ENCODE measurements around the gene SGCB.

The SGCB gene

DNA sequence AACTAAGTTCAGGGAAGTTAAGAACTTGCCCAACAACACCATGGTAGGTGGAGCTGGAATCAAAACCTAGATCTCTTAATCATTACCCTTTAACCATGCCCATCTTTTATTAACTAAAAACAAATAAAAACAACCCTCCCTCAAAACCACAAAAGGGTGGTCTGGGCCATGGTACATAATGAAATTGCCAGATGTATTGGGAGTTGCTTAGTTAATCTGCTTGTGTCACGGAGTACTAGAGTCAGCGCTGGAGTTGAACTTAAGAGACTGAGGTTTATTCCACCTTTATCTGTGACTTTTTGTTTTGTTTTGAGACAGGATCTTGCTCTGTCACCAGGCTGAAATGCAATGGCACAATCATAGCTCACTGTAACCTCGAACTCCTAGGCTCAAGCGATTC, 31.2 kb downstream of the SGCB start:
- no peaks in the 10 kb centered on the region for H3K36me3 ChIP-seq (replicated peaks; ENCODE audit: insufficient read depth, low read length)
- H3K4me3 ChIP-seq (ENCODE audit: low read length), result no peak overlapping the region
- no peak overlapping the region for H2AFZ ChIP-seq (ENCODE audit: low read length)
- H4K20me1 ChIP-seq (ENCODE audit: insufficient read depth, low read length), result no peaks in the 10 kb centered on the region
- H3K4me1 ChIP-seq (ENCODE audit: low read length), result no peaks in the 10 kb centered on the region
- H3F3A ChIP-seq (ENCODE audit: insufficient read depth, low read length), result no peaks in the 10 kb centered on the region
- H3K9me2 ChIP-seq (replicated peaks; ENCODE audit: insufficient read depth, low read length), result no peaks in the 10 kb centered on the region
- H3K9ac ChIP-seq (ENCODE audit: low read length), result no peak overlapping the region
- no peak overlapping the region for H3K4me2 ChIP-seq (ENCODE audit: low read depth, low read length)
- no peaks in the 10 kb centered on the region for H3K9me3 ChIP-seq (replicated peaks; ENCODE audit: insufficient read depth, low read length)
- no peak for DNase-seq
- H3K27me3 ChIP-seq (replicated peaks; ENCODE audit: insufficient read depth, low read length), result no peaks in the 10 kb centered on the region
- no peaks in the 10 kb centered on the region for H3K79me2 ChIP-seq (ENCODE audit: low read length)
- TF ChIP-seq CTCF (IDR thresholded peaks at IDR 0.05; ENCODE audit: low read length) (no peak), EZH2phosphoT487 (IDR thresholded peaks at IDR 0.05; ENCODE audit: low read length) (no peak), EZH2 (optimal IDR thresholded peaks at IDR 0.05; ENCODE audit: low read depth, low read length) (no peak)
- H3K27ac ChIP-seq (ENCODE audit: low read length), result no peak overlapping the region

DNA sequence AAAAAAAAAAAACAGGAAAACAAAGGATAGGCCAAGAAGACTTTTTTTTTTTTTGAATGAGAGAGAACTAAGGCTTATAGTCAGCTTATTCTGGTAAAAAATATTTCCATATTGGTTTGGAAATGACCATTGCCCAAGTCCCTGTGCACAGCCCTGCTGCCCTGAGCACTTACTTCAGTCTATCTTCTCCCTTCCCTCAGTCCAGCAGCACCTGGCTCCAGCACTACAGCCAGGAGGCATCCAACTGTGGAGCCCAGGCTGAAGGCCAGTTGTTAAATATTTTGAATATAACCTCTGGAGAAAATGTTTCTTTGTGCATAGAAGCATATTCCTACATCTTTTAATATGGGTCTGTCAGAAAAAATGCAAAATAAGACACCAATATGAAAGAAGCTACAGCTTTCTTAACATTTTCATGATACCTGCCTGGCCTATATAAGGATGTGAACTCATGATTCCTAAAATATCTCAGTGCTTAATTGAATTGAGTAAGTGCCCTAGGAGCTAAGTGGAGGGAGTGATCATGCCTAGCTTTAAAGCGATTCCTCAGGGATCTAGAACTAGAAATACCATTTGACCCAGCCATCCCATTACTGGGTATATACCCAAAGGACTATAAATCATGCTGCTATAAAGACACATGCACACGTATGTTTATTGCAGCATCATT, 32.4 kb downstream of the SGCB start:
- Histone ChIP-seq H3K4me1 (ENCODE audit: low read length) (no peaks in the 10 kb centered on the region), H3K27me3 (replicated peaks; ENCODE audit: insufficient read depth, low read length) (no peaks in the 10 kb centered on the region), H3K79me2 (ENCODE audit: low read length) (no peaks in the 10 kb centered on the region), H2AFZ (ENCODE audit: low read length) (no peak overlapping the region), H3K27ac (ENCODE audit: low read length) (no peak overlapping the region), H3K4me2 (ENCODE audit: low read depth, low read length) (no peak overlapping the region), H3K4me3 (ENCODE audit: low read length) (no peak overlapping the region), H4K20me1 (ENCODE audit: insufficient read depth, low read length) (no peaks in the 10 kb centered on the region), H3K9ac (ENCODE audit: low read length) (no peak overlapping the region), H3K9me2 (replicated peaks; ENCODE audit: insufficient read depth, low read length) (no peaks in the 10 kb centered on the region), H3K36me3 (replicated peaks; ENCODE audit: insufficient read depth, low read length) (no peaks in the 10 kb centered on the region), H3K9me3 (replicated peaks; ENCODE audit: insufficient read depth, low read length) (no peaks in the 10 kb centered on the region), H3F3A (ENCODE audit: insufficient read depth, low read length) (no peaks in the 10 kb centered on the region)
- DNase-seq, result no peak
- TF ChIP-seq EZH2 (optimal IDR thresholded peaks at IDR 0.05; ENCODE audit: low read depth, low read length), result no peak
- TF ChIP-seq CTCF (IDR thresholded peaks at IDR 0.05; ENCODE audit: low read length), result no peak
- no peak for TF ChIP-seq EZH2phosphoT487 (IDR thresholded peaks at IDR 0.05; ENCODE audit: low read length)

GRCh38 chr4:52004414-52004813, 33.7 kb downstream of the SGCB start:
- H3K9ac ChIP-seq (ENCODE audit: low read length), result no peak overlapping the region
- H3K4me3 ChIP-seq (ENCODE audit: low read length), result no peak overlapping the region
- H3K9me2 ChIP-seq (replicated peaks; ENCODE audit: insufficient read depth, low read length), result no peaks in the 10 kb centered on the region
- no peak for TF ChIP-seq EZH2phosphoT487 (IDR thresholded peaks at IDR 0.05; ENCODE audit: low read length)
- no peak for TF ChIP-seq CTCF (IDR thresholded peaks at IDR 0.05; ENCODE audit: low read length)
- TF ChIP-seq EZH2 (optimal IDR thresholded peaks at IDR 0.05; ENCODE audit: low read depth, low read length), result no peak
- no peak overlapping the region for H3K4me2 ChIP-seq (ENCODE audit: low read depth, low read length)
- H3K27ac ChIP-seq (ENCODE audit: low read length), result no peak overlapping the region
- no peak overlapping the region for H2AFZ ChIP-seq (ENCODE audit: low read length)
- H3K27me3 ChIP-seq (replicated peaks; ENCODE audit: insufficient read depth, low read length), result no peaks in the 10 kb centered on the region
- no peaks in the 10 kb centered on the region for H3F3A ChIP-seq (ENCODE audit: insufficient read depth, low read length)
- no peaks in the 10 kb centered on the region for H3K9me3 ChIP-seq (replicated peaks; ENCODE audit: insufficient read depth, low read length)
- no peaks in the 10 kb centered on the region for H4K20me1 ChIP-seq (ENCODE audit: insufficient read depth, low read length)
- H3K79me2 ChIP-seq (ENCODE audit: low read length), result no peaks in the 10 kb centered on the region
- no peak for DNase-seq
- H3K4me1 ChIP-seq (ENCODE audit: low read length), result no peaks in the 10 kb centered on the region
- H3K36me3 ChIP-seq (replicated peaks; ENCODE audit: insufficient read depth, low read length), result no peaks in the 10 kb centered on the region
